Measurements from ENCODE around the gene GRK6. TPM values are rescaled to one million over a fixed set of nuclear protein-coding genes. Genes with fewer than 3 reads are reported as not detected.

GRK6 gene
- total and polyA plus RNA-seq, 9 of the 15 experiments (the other 6 are each of a cell fraction or from before 2014, with no cell fraction given), result 0.63 to 122 (median 44.5) TPM

GRCh38 chr5:177432143-177432838 lies 5.8 kb downstream of the GRK6 start:
- DNase-seq (ENCODE audit: extremely low read depth in 1 of 4, low spot score in 3 of 4), result no peak
- Histone ChIP-seq H3K4me3 (no peak overlapping the region), H3K27me3 (ENCODE audit: control insufficient read depth in 2 of 2, insufficient read depth in 2 of 2, low read length in 2 of 2) (no peaks in the 10 kb centered on the region), H4K20me1 (replicated peaks; ENCODE audit: control insufficient read depth, insufficient read depth, low read length) (peaks cover 22% of the 10 kb centered on the region; the same call in 1 of the 2 replicates), H3K27ac (ENCODE audit: extremely low read depth, low read depth, low read length) (no peak overlapping the region; the same call in 2 of the 3 replicates), H3K9me3 (replicated peaks; ENCODE audit: control insufficient read depth, insufficient read depth, low read depth, low read length) (no peaks in the 10 kb centered on the region), H3K4me2 (ENCODE audit: insufficient read depth, low read length) (no peak overlapping the region), H3K36me3 (ENCODE audit: control insufficient read depth, insufficient read depth, low read length) (peaks cover 97% of the 10 kb centered on the region; the same call in 2 of the 3 replicates), H3K4me1 (replicated peaks in 1 of 2; ENCODE audit: control insufficient read depth in 2 of 2, insufficient read depth in 2 of 2, low read length in 2 of 2) (peaks cover 22 to 59% of the 10 kb centered on the region in 2 experiments), H3K9ac (ENCODE audit: insufficient read depth in 1 of 2, low read depth in 2 of 2, low read length in 2 of 2) (peak overlapping the region in 1 of 2 experiments; percentile 3; a peak in 1 of 4 replicates), H2AFZ (ENCODE audit: low read depth, low read length) (no peak overlapping the region), H3K79me2 (ENCODE audit: control insufficient read depth, insufficient read depth, low read length) (peaks cover 43% of the 10 kb centered on the region), H3K9me1 (ENCODE audit: control insufficient read depth, insufficient read depth, low read length) (no peaks in the 10 kb centered on the region)
- 90% methylated on average over 17 of the region's 18 CpGs for WGBS (ENCODE audit: insufficient coverage, low coverage, missing lambda C conversion rate)
- FAIRE-seq, result no peak
- intact Hi-C loops (cut with micrococcal nuclease) (no loop called here), in situ Hi-C loops (cut with MboI) (no loop called here)
- POLR2A ChIA-PET, result interaction anchor here (0.5 to 10.8 kb wide), 3 partner anchors 12 to 123 kb away, joined by 3 to 210 read pairs (median 3); partner anchors contain the start of gene PRR7
- CTCF ChIA-PET (ENCODE audit: low intra/inter-chr PET ratio), result no interaction called here
- ATAC-seq, result no peak
- no TSS peak for BruUV-seq (replicated peaks)
- TF ChIP-seq EWSR1 (IDR thresholded peaks at IDR 0.05; ENCODE audit: borderline replicate concordance, low read depth, partially characterized antibody) (no peak), YBX1 (IDR thresholded peaks at IDR 0.05) (no peak), DMBX1 (CRISPR knock-in tag; IDR thresholded peaks at IDR 0.05; ENCODE audit: borderline replicate concordance) (no peak), POLR2G (IDR thresholded peaks at IDR 0.05; ENCODE audit: low read depth, low read length) (peak; percentile 16; the same call in 1 of the 2 replicates), ATF6 (CRISPR knock-in tag; IDR thresholded peaks at IDR 0.05) (no peak), RBFOX2 (IDR thresholded peaks at IDR 0.05; ENCODE audit: low read depth, low read length) (peak; percentile 51), CTCF (IDR thresholded peaks at IDR 0.05 in 2 of 3, conservative IDR thresholded peaks at IDR 0.05 in 1 of 3; ENCODE audit: insufficient read depth in 2 of 3, low read depth in 1 of 3, low read length in 3 of 3) (no peak), SIN3A (IDR thresholded peaks at IDR 0.05; ENCODE audit: borderline replicate concordance in 2 of 2, control insufficient read depth in 1 of 2, low read depth in 2 of 2, low read length in 2 of 2) (no peak)
- TF ChIP-seq, protein P1, sequence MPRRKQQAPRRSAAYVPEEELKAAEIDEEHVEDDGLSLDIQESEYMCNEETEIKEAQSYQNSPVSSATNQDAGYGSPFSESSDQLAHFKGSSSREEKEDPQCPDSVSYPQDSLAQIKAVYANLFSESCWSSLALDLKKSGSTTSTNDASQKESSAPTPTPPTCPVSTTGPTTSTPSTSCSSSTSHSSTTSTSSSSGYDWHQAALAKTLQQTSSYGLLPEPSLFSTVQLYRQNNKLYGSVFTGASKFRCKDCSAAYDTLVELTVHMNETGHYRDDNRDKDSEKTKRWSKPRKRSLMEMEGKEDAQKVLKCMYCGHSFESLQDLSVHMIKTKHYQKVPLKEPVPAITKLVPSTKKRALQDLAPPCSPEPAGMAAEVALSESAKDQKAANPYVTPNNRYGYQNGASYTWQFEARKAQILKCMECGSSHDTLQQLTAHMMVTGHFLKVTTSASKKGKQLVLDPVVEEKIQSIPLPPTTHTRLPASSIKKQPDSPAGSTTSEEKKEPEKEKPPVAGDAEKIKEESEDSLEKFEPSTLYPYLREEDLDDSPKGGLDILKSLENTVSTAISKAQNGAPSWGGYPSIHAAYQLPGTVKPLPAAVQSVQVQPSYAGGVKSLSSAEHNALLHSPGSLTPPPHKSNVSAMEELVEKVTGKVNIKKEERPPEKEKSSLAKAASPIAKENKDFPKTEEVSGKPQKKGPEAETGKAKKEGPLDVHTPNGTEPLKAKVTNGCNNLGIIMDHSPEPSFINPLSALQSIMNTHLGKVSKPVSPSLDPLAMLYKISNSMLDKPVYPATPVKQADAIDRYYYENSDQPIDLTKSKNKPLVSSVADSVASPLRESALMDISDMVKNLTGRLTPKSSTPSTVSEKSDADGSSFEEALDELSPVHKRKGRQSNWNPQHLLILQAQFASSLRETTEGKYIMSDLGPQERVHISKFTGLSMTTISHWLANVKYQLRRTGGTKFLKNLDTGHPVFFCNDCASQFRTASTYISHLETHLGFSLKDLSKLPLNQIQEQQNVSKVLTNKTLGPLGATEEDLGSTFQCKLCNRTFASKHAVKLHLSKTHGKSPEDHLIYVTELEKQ (CRISPR knock-in tag; IDR thresholded peaks at IDR 0.05), result no peak

Measured in K562 (cell line).